DOHH2 (cell line): ENCODE data around the gene ATXN7.

ENCODE experiments used
- H3F3A ChIP-seq: fragments of 200-600 bp; sonication (generic), shearing (Covaris generic); 2 replicates; pipeline ENCODE4 v1.6.0; 2016; ENCODE audit warnings: antibody characterized with exemption, mild to moderate bottlenecking; ENCODE audit not compliant: control insufficient read depth, insufficient read depth
- H3K27ac ChIP-seq: fragments of 200-600 bp; sonication (generic); 2 replicates; pipeline ENCODE4 v1.5.1; 2014; ENCODE audit warnings: low read depth, mild to moderate bottlenecking, low read length, moderate library complexity
- H3K27me3 ChIP-seq: fragments of 200-600 bp; sonication (generic); 2 replicates; pipeline ENCODE4 v1.6.1; 2014; ENCODE audit warnings: mild to moderate bottlenecking, low read length, mixed read lengths; ENCODE audit not compliant: control insufficient read depth
- H3K36me3 ChIP-seq: fragments of 200-600 bp; sonication (generic); 2 replicates; pipeline ENCODE4 v1.6.1; 2014; ENCODE audit warnings: mild to moderate bottlenecking, low read length, moderate library complexity, mixed read lengths; ENCODE audit not compliant: control insufficient read depth
- H3K4me1 ChIP-seq: fragments of 200-600 bp; sonication (generic); 2 replicates; pipeline ENCODE4 v1.6.1; 2014; ENCODE audit warnings: mild to moderate bottlenecking, low read length, mixed read lengths; ENCODE audit not compliant: control insufficient read depth
- H3K4me2 ChIP-seq: fragments of 200-600 bp; sonication (generic); 2 replicates; pipeline ENCODE4 v1.6.0; 2014; ENCODE audit warnings: mild to moderate bottlenecking, low read length, moderate library complexity
- H3K4me3 ChIP-seq: fragments of 200-600 bp; sonication (generic); 2 replicates; pipeline ENCODE4 v1.5.1; 2014; ENCODE audit warnings: mild to moderate bottlenecking, low read length, mixed read lengths
- H3K79me2 ChIP-seq: fragments of 200-600 bp; sonication (generic); 2 replicates; pipeline ENCODE4 v1.6.1; 2014; ENCODE audit warnings: mild to moderate bottlenecking, low read length, mixed read lengths; ENCODE audit not compliant: control insufficient read depth
- H3K9me2 ChIP-seq: fragments of 200-600 bp; sonication (generic); replicated peaks from 2 replicates; pipeline ENCODE4 v1.6.1; 2014; ENCODE audit warnings: mild to moderate bottlenecking, low read length, mixed read lengths; ENCODE audit not compliant: control insufficient read depth
- H3K9me3 ChIP-seq: fragments of 200-600 bp; sonication (generic); 2 replicates; pipeline ENCODE4 v1.6.1; 2014; ENCODE audit warnings: antibody characterized with exemption, low read length, mixed read lengths; ENCODE audit not compliant: control insufficient read depth, insufficient read depth
- H4K20me1 ChIP-seq: fragments of 200-600 bp; sonication (generic); 2 replicates; pipeline ENCODE4 v1.6.0; 2014; ENCODE audit warnings: low read depth, mild to moderate bottlenecking, antibody characterized with exemption, low read length, moderate library complexity; ENCODE audit not compliant: control insufficient read depth, insufficient read depth
- CTCF ChIP-seq: fragments of 200-600 bp; sonication (generic); IDR thresholded peaks from one replicate; pipeline ENCODE4 v1.5.1; 2014; ENCODE audit warnings: antibody characterized with exemption, mild to moderate bottlenecking, low read depth, low read length; ENCODE audit not compliant: poor library complexity, severe bottlenecking
- EZH2phosphoT487 ChIP-seq: fragments of 200-600 bp; sonication (generic); IDR thresholded peaks from 2 replicates; pipeline ENCODE4 v1.6.1; 2017; ENCODE audit warnings: borderline replicate concordance, mild to moderate bottlenecking, antibody characterized with exemption, low read length, moderate library complexity, mixed read lengths

The ATXN7 gene

GRCh38 chr3:63869940-63870614, 6.4 kb downstream of the ATXN7 start:
- Histone ChIP-seq H3K4me1 (peaks cover 56% of the 10 kb centered on the region), H3K4me2 (peak overlapping the region; percentile 52), H3K27me3 (no peaks in the 10 kb centered on the region), H3F3A (no peaks in the 10 kb centered on the region), H3K9me3 (no peaks in the 10 kb centered on the region), H4K20me1 (peaks cover 21% of the 10 kb centered on the region), H3K27ac (no peak overlapping the region), H3K79me2 (peaks cover 94% of the 10 kb centered on the region), H3K36me3 (peaks cover 53% of the 10 kb centered on the region), H3K9me2 (no peaks in the 10 kb centered on the region), H3K4me3 (peak overlapping the region; percentile 17; the same call in 1 of the 2 replicates)
- TF ChIP-seq EZH2phosphoT487: no peak
- TF ChIP-seq CTCF: no peak

GRCh38 chr3:63870615-63871005, 6.9 kb downstream of the ATXN7 start:
- no peaks in the 10 kb centered on the region for H3K27me3 ChIP-seq
- peak overlapping the region; percentile 52 for H3K4me2 ChIP-seq
- no peak overlapping the region for H3K27ac ChIP-seq
- peaks cover 52% of the 10 kb centered on the region for H3K4me1 ChIP-seq
- H3F3A ChIP-seq: no peaks in the 10 kb centered on the region
- H4K20me1 ChIP-seq: peaks cover 21% of the 10 kb centered on the region
- no peaks in the 10 kb centered on the region for H3K9me3 ChIP-seq
- peak overlapping the region; percentile 17 for H3K4me3 ChIP-seq
- peaks cover 95% of the 10 kb centered on the region for H3K79me2 ChIP-seq
- H3K9me2 ChIP-seq: no peaks in the 10 kb centered on the region
- H3K36me3 ChIP-seq: peaks cover 53% of the 10 kb centered on the region
- TF ChIP-seq CTCF (no peak), EZH2phosphoT487 (no peak)

- Histone ChIP-seq H3K4me3 (no peak overlapping the region), H3K79me2 (peaks cover 97% of the 10 kb centered on the region), H4K20me1 (peaks cover 28% of the 10 kb centered on the region), H3K4me1 (peaks cover 46% of the 10 kb centered on the region), H3K4me2 (peak overlapping the region; percentile 35), H3K36me3 (peaks cover 39% of the 10 kb centered on the region), H3F3A (no peaks in the 10 kb centered on the region), H3K9me3 (no peaks in the 10 kb centered on the region), H3K27ac (no peak overlapping the region), H3K27me3 (no peaks in the 10 kb centered on the region), H3K9me2 (no peaks in the 10 kb centered on the region)
- TF ChIP-seq CTCF: no peak
- no peak for TF ChIP-seq EZH2phosphoT487
These were observed 8.7 kb downstream of the ATXN7 start for GRCh38 chr3:63872135-63872924.
